Femur (tissue), 1 donor: Measurements from ENCODE around the gene ANKRD30BL.
"Not testable (repeated sequence)": the region's sequence is repeated elsewhere in the genome, so short reads cannot be mapped to it uniquely, and the experiment has no call there.

Experiments used
- DNase-seq: peaks from one replicate; pipeline ENCODE4 v3.0.0-alpha.2; 2017

Gene ANKRD30BL, protein sequence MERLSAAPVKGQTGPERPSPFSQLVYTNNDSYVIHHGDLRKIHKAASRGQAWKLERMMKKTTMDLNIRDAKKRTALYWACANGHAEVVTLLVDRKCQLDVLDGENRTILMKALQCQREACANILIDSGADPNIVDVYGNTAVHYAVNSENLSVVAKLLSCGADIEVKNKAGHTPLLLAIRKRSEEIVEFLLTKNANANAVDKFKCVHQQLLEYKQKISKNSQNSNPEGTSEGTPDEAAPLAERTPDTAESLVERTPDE

DNA sequence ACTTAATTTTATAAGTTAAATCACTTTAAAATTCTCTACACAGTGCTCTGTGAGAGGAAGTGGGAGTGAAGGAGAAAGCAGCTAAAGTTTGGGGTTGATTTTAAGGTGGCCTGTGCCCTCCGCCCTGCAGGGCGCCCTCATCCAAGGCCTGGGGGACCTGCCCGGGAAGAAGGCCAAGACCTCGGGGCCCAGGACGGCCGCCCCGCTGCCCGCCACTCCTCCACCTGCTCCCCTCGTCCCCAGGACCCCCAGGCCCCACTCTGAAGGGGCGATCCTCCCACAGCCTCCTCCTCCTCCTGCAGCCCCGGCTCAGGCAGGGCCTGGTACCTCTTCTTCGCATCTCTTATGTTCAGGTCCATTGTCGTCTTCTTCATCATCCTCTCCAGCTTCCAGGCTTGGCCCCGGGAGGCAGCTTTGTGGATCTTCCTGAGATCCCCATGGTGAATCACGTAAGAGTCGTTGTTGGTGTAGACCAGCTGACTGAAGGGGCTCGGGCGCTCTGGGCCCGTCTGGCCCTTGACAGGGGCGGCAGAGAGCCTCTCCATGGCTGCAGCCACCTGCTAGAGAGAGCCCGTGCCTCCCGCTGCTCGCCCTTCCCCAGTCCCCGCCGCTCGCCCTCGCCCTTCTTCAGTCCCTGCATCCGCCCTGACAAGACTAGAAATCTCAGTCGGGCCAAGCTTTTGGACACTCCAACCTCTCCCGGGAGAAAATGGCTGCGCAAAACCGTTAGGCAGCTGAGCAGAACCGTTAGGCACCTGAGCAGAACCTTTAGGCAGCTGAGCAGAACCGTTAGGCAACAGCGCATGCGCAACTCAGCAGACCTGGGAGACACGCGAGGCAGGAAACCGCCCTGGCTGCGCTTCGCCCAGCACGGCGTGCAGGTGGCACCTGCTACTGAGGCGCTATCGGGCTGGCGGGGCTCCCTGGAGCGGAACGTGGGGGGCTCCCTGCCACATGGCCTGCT lies at the start of gene ANKRD30BL:
Gene ANKRD30BL, minus strand, starts transcription at position 792 of the 964 bp plus-strand sequence. Its CDS starts 247 bp downstream, at position 545.
- not testable (repeated sequence) for DNase-seq

- not testable (repeated sequence) for DNase-seq
Measured at GRCh38 chr2:132202866-132203265, 41.1 kb upstream of the ANKRD30BL start.

DNA sequence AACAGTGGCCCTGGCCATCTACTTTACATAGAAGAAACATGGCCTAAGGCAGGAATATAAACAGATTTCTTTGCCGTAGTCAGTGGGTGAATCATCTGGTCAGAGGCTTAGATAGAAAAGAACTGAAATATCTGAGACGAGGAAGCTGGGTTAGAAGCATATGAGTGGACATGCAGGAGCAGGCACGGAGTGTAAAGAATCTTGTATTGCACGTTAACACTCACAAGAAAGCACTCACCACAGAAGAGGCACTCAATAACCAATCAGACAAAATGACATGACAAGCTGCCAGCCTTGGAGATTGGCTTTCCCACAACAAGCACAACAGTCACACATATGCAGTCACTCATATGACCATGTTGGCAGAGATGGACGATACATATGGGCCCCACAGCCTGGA lies 31.1 kb upstream of the ANKRD30BL start:
- not testable (repeated sequence) for DNase-seq

- not testable (repeated sequence) for DNase-seq
Measured at GRCh38 chr2:132167100-132167499, 5.3 kb upstream of the ANKRD30BL start.

DNA sequence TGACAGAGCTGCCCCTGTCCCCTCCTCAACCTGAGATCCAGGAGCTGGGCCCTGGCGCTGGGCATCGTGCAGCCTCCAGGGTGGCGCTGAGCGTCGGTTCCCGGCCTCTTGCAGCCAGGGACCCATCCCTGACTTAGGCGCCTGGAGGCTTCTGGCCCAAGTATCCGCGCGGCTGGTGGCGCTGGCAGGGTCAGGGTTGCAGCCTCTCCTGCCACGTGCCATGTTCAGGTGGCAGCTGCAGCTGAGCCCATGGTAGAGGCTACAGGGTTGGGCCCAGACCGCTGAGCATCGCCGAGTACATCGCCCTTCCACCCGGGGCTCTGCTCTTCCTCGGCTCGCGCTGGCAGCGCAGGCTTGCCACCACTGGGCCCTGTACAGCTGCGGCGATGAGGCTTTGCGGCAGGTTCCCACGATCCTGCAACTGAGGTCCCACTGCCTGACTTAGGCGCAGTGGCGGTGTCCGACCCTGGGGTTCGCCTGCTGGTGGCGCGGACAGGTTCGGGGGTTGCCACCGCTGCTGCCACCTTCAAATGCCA lies 441 bp upstream of the ANKRD30BL start:
- not testable (repeated sequence) for DNase-seq

DNA sequence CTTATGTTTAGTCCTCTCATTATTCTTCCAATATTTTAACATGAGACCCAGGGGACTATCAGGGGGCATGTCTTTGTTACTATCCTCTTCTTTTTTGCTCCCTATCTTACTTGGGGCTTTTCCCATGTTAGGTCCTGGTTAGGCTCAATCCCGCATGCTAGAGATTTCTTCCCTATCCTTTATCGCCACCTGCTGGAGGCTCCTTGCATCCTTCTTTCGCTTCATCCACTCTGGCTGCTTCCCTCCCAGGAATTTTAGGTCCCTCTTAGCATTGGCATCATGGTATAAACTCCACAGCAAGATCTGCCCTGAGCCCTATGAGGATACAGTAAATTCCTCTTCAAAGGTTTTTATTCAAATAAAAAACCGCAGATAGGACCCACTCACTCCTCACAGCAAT lies 15.0 kb downstream of the ANKRD30BL start:
- peak; percentile 55 for DNase-seq
